Esophagus (tissue), 2 donors: Measurements from ENCODE around the gene LMNTD1. TPM values are rescaled to one million over a fixed set of nuclear protein-coding genes. Genes with fewer than 3 reads are reported as not detected.
"Not testable (repeated sequence)": the region's sequence is repeated elsewhere in the genome, so short reads cannot be mapped to it uniquely, and the experiment has no call there.

ENCODE experiments used
- H3K27ac ChIP-seq, 2 donors: one replicate each; pipeline ENCODE4 v1.5.1; 2013; ENCODE audit warnings: low read depth in 2 of 2, mild to moderate bottlenecking in 2 of 2, inconsistent platforms in 1 of 2, low read length in 1 of 2, moderate library complexity in 1 of 2
- H3K27me3 ChIP-seq, 2 donors: one replicate each; pipeline ENCODE4 v1.6.1; 2013; ENCODE audit warnings: low read length in 2 of 2, control low read depth in 1 of 2, mild to moderate bottlenecking in 1 of 2; ENCODE audit not compliant: insufficient read depth in 2 of 2, control insufficient read depth in 1 of 2
- H3K36me3 ChIP-seq, 2 donors: one replicate each; pipeline ENCODE4 v1.6.1; 2013; ENCODE audit warnings: low read length in 1 of 2; ENCODE audit not compliant: control insufficient read depth in 2 of 2, insufficient read depth in 2 of 2
- H3K4me1 ChIP-seq, 2 donors: one replicate each; pipeline ENCODE4 v1.6.1; 2013; ENCODE audit warnings: low read length in 1 of 2; ENCODE audit not compliant: control insufficient read depth in 2 of 2, insufficient read depth in 2 of 2
- H3K4me3 ChIP-seq, 2 donors: one replicate each; pipeline ENCODE4 v1.5.1; 2013; ENCODE audit warnings: low read length in 2 of 2, mild to moderate bottlenecking in 2 of 2, low read depth in 1 of 2, moderate library complexity in 1 of 2
- H3K9me3 ChIP-seq, 2 donors: one replicate each; pipeline ENCODE4 v1.6.1; 2013; ENCODE audit warnings: mild to moderate bottlenecking in 2 of 2, low read depth in 1 of 2, low read length in 1 of 2, moderate library complexity in 1 of 2; ENCODE audit not compliant: control insufficient read depth in 2 of 2, insufficient read depth in 1 of 2
- WGBS, 2 donors: extraction: QIAGEN DNeasy Blood & Tissue Kit; methylation state at CpG; one replicate each; pipeline ENCODE4 v1.1.7; 2013; 5-methylcytosine and 5-hydroxymethylcytosine counted together
- polyA plus RNA-seq, 2 donors: library from polyadenylated mRNA; stranded (reverse); fragments of 200-250 nt; gene quantifications; one replicate each; pipeline ENCODE4 v1.2.3, GENCODE V29; 2013
- donor health status: healthy with polysubstance abuse.
- donor health status: Bipolar disorder and iron deficiency.

Gene LMNTD1
- polyA plus RNA-seq, 2 donors = not detected

DNA sequence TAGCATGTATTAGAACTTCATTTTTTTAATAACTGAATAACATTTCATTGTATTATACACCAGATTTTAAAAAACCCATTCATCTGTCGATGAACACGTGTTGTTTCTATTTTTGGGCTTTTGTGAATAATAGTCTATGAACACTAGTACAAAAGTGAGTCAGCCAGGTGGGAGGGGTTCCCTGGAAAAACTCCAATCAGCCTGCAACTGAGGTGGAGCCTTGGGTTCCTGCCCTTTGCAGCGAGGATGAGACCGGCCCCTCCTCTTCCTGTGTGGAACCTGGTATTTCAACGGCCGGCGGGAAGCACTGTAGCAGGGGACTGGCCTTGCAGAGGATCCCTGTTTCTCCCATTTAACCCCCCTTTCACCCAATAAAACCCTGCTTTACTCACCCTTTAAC is 56.1 kb downstream of the LMNTD1 start:
- Histone ChIP-seq H3K4me3 (no peak overlapping the region), H3K27me3 (no peaks in the 10 kb centered on the region), H3K9me3 (peaks cover 0 to 2% of the 10 kb centered on the region in 2 donors), H3K4me1 (peaks cover 0 to 4% of the 10 kb centered on the region in 2 donors), H3K36me3 (no peaks in the 10 kb centered on the region), H3K27ac (no peak overlapping the region)
- WGBS, 2 donors = 66 to 67% methylated on average over 7 of the region's 7 CpGs

GRCh38 chr12:25496098-25496587 is 56.9 kb downstream of the LMNTD1 start:
- Histone ChIP-seq H3K9me3 (peaks cover 0 to 2% of the 10 kb centered on the region in 2 donors), H3K4me3 (no peak overlapping the region), H3K27me3 (no peaks in the 10 kb centered on the region), H3K36me3 (no peaks in the 10 kb centered on the region), H3K27ac (no peak overlapping the region), H3K4me1 (peaks cover 0 to 4% of the 10 kb centered on the region in 2 donors)
- WGBS, 2 donors = 49 to 55% methylated on average over 5 of the region's 5 CpGs

DNA sequence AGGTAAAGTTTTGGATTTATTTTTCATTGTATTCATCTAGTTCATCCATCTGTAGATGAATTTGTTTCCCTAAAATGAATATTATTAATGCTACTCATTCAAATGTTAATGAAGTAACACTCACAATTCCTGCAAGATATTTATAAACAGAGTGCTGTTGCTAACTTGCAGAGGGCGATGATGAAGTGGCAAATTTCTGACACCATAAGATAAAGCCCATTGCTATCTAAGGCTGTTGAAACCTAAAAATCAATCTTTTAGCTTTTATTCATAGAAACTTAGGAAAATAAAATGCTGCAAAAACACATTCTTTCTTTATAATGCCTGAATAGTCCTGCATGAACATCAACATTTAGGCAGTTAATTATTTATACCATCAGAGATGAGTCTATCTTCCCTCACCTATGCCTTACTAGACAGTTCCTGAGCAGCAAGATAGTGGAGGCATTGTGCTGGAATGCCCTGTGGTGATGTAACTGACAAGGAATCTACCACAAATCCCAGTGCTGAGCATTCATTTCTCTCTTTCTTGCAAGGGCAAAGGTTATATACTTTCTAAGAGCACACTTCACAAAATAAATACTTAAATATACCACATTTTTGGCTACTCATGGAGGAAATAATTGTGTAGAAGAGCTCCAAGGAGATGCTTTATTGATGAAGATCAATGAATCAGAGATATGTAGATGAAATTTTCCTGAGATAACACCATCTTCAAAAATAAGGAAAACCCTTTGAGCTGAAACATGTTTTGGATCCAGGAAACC is 57.6 kb downstream of the LMNTD1 start:
- WGBS, 2 donors = 75 to 78% methylated on average over 1 of the region's 1 CpG
- Histone ChIP-seq H3K27ac (no peak overlapping the region), H3K27me3 (no peaks in the 10 kb centered on the region), H3K9me3 (peaks cover 0 to 2% of the 10 kb centered on the region in 2 donors), H3K4me3 (no peak overlapping the region), H3K4me1 (peaks cover 0 to 4% of the 10 kb centered on the region in 2 donors), H3K36me3 (no peaks in the 10 kb centered on the region)

GRCh38 chr12:25494926-25495325 is 58.2 kb downstream of the LMNTD1 start:
- WGBS, 2 donors = 37 to 39% methylated on average over 2 of the region's 2 CpGs
- peaks cover 0 to 4% of the 10 kb centered on the region in 2 donors for H3K4me1 ChIP-seq
- H3K27me3 ChIP-seq = no peaks in the 10 kb centered on the region
- peaks cover 0 to 2% of the 10 kb centered on the region in 2 donors for H3K9me3 ChIP-seq
- H3K4me3 ChIP-seq = no peak overlapping the region
- no peaks in the 10 kb centered on the region for H3K36me3 ChIP-seq
- no peak overlapping the region for H3K27ac ChIP-seq

DNA sequence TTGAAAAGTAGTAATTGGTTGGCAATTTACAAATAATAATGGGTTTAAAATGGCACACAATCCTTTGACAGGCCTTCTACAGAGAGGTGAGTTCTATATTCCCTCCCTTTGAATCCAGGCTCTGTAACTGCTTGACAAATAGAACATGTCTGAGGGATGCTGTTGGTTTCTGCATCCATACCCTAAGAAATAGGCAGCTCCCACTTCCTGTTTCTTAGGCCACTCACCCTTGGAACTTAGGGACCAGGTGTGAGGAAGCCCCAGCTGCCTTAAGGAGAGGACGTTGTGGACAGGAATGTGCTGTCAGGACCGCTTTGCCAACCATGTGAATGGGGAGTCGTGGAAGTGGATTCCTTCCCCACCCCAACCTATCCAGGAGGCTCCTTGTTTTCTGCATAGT is 59.4 kb downstream of the LMNTD1 start:
- H3K4me1 ChIP-seq = peaks cover 0 to 4% of the 10 kb centered on the region in 2 donors
- H3K9me3 ChIP-seq = peaks cover 0 to 2% of the 10 kb centered on the region in 2 donors
- H3K27me3 ChIP-seq = no peaks in the 10 kb centered on the region
- WGBS, 2 donors = 76 to 82% methylated on average over 3 of the region's 3 CpGs
- H3K36me3 ChIP-seq = no peaks in the 10 kb centered on the region
- no peak overlapping the region for H3K27ac ChIP-seq
- no peak overlapping the region for H3K4me3 ChIP-seq

- H3K36me3 ChIP-seq = no peaks in the 10 kb centered on the region
- H3K4me3 ChIP-seq = no peak overlapping the region
- H3K9me3 ChIP-seq = peaks cover 0 to 2% of the 10 kb centered on the region in 2 donors
- peaks cover 0 to 2% of the 10 kb centered on the region in 2 donors for H3K4me1 ChIP-seq
- 69 to 75% methylated on average over 4 of the region's 4 CpGs for WGBS, 2 donors
- no peak overlapping the region for H3K27ac ChIP-seq
- no peaks in the 10 kb centered on the region for H3K27me3 ChIP-seq
Measured at GRCh38 chr12:25491396-25492325, 61.4 kb downstream of the LMNTD1 start.

DNA sequence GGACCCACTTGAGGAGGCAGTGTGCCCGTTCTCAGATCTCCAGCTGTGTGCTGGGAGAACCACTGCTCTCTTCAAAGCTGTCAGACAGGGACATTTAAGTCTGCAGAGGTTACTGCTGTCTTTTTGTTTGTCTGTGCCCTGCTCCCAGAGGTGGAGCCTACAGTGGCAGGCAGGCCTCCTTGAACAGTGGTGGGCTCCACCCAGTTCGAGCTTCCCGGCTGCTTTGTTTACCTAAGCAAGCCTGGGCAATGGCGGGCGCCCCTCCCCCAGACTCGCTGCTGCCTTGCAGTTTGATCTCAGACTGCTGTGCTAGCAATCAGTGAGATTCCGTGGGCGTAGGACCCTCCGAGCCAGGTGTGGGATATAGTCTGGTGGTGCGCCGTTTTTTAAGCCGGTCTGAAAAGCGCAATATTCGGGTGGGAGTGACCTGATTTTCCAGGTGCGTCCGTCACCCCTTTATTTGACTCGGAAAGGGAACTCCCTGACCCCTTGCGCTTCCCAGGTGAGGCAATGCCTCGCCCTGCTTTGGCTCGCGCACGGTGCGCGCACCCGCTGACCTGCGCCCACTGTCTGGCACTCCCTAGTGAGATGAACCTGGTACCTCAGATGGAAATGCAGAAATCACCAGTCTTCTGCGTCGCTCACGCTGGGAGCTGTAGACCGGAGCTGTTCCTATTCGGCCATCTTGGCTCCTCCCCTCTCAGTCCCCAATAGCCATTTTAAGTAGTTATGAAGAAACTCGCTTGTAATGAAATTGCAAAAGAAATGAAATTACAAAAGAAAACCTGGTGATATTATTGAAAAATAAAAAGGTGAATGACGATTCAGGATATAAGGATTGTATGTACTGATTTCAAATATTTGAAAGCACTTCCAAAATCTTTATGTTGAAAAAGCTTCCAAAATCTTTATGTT is 63.9 kb downstream of the LMNTD1 start:
- H3K4me3 ChIP-seq, H3K36me3 ChIP-seq, H3K9me3 ChIP-seq, H3K27me3 ChIP-seq, H3K4me1 ChIP-seq: not testable (repeated sequence)
- H3K27ac ChIP-seq = peak overlapping the region in 1 of 2 donors; percentile 13
- WGBS, 2 donors = 56 to 62% methylated on average over 31 to 33 of the region's 33 CpGs

- Histone ChIP-seq H3K27ac (no peak overlapping the region), H3K4me1 (no peaks in the 10 kb centered on the region), H3K4me3 (no peak overlapping the region), H3K36me3 (no peaks in the 10 kb centered on the region), H3K27me3 (no peaks in the 10 kb centered on the region), H3K9me3 (no peaks in the 10 kb centered on the region)
- 44 to 57% methylated on average over 5 of the region's 5 CpGs for WGBS, 2 donors
Measured at GRCh38 chr12:25482625-25483024, 70.5 kb downstream of the LMNTD1 start.

DNA sequence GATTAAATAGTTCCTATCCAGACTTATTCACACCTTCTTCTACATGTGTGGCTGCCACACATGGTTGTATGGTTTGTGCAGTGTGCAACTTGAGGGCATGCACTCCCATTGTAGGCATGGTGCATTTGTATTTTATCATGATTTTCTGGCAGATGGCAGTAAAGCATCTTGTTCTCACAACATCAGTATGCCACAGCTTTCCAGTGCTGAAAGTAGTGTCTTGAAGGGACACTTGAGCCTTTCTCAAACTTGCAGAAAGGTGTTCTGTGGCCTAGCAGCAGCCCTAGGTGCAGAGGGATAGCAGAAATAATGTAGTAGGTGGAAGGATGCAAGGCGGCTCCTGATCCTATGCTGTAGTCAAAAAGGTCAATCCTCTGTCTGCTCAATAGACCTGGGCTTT is 72.9 kb downstream of the LMNTD1 start:
- Histone ChIP-seq H3K4me3 (no peak overlapping the region), H3K36me3 (no peaks in the 10 kb centered on the region), H3K27me3 (no peaks in the 10 kb centered on the region), H3K4me1 (no peaks in the 10 kb centered on the region), H3K9me3 (no peaks in the 10 kb centered on the region), H3K27ac (no peak overlapping the region)
- WGBS, 2 donors = 88 to 100% methylated on average over 1 of the region's 1 CpG
